Cardiac septum (tissue), 1 donor: Measurements from ENCODE around the gene PUSL1. TPM values are rescaled to one million over a fixed set of nuclear protein-coding genes. Genes with fewer than 3 reads are reported as not detected.
"Not testable (repeated sequence)": the region's sequence is repeated elsewhere in the genome, so short reads cannot be mapped to it uniquely, and the experiment has no call there.

Source experiments
- DNase-seq: peaks from one replicate; pipeline ENCODE4 v3.0.0-alpha.2; 2020; ENCODE audit warnings: low spot score
- intact Hi-C: fragments of 100-400 bp; cut with DNase I; formaldehyde crosslinking; loops from one replicate; pipeline ENCODE4 v1.14.0; 2022
- total RNA-seq: library from RNA; stranded (reverse); fragmentation: NEBNext Ultra II Directional; extraction: Animal tissue kit (Norgen Biotek cat#: 25700); gene quantifications from one replicate; pipeline ENCODE4 v1.2.1, GENCODE V29; 2021
- donor health status: DM: no; HTN: no; CAD: no.

PUSL1 gene
- total RNA-seq, 1 donor from 2014 or later, result 10.5 TPM

DNA sequence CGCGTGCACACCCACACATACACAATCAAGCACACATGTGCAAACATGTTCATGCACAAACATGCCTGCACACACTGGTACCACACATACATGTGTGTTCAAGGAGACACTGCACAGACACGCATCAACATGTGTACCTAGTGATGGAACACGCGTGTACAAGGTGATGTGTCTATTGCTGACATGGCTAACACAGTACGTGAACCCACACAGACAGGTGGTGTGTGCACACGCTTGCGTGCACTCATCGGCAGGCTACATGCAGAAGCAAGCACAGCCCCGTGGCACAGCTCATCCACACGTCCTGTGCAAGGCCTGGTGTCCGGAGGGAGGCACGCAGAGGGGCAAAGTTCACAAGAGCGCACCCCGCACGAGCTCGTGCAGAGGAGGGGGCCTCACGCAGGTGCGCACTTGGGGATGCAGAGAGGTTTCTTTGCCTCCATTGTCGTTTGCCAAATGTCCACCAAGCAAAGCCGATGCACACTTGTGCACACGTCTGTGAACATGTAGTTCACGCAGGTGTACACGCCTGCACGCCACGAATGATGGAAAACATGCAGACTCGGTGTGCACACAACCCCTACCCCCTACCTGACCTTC is 1.6 kb upstream of the PUSL1 start:
- intact Hi-C loops, result no loop called here
- DNase-seq, result no peak

DNA sequence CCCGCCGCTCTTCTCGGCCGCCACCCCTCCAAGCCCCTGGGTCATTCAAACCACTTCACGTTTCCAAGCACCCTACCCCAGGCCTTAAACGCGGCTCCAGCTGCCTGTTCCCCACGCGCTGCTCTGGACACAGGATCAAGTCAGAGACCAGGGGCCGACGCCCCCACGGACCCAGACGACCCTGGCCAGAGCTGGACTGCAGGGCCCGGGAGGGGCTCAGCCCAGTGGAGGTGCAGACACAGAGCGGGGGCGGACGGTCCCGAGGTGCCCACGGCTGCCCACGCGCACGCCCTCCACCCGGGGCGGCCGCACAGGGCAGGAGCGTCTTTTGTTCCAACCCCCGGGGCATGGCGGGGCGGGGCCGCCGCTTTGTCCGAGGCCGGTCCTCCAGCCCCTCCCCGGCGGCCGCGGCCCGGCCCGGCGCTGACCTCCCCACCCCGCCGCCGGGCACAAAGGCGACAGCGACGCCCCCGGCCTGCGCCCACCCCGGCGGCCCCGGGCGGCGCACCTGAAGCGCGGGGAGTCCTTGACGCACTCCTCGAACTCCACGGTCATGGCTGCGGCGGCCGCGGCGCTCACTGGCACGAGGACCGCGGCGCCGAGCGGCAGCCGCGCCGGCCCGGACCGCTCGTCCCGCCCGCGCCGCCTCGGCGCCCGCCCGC is 1.0 kb upstream of the PUSL1 start:
- no peak for DNase-seq
- intact Hi-C loops, result no loop called here

DNA sequence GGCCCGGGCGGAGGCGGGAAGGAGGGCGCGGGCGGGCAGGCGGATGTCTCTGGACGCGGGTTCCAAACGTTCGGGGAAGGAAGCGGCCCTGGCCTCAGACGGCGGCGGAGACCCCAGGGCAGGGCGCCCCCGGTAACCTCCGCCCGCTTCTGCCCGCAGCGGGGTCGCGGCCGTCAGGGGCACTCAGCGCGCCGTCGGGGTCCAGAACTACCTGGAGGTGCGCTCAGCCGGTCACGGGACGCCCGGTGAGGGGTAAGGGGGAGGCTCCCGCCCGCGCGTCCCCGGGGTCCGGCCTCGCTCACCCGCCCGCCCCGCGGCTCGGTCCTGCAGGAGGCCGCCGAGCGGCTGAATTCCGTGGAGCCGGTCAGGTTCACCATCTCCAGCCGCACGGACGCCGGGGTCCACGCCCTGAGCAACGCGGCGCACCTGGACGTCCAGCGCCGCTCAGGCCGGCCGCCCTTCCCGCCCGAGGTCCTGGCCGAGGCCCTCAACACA is 406 bp downstream of the PUSL1 start:
- no peak for DNase-seq
- intact Hi-C loops, result loop anchor here (2.0 kb wide), 1 partner anchor 40 kb away; the partner anchor contains the start of gene DVL1

DNA sequence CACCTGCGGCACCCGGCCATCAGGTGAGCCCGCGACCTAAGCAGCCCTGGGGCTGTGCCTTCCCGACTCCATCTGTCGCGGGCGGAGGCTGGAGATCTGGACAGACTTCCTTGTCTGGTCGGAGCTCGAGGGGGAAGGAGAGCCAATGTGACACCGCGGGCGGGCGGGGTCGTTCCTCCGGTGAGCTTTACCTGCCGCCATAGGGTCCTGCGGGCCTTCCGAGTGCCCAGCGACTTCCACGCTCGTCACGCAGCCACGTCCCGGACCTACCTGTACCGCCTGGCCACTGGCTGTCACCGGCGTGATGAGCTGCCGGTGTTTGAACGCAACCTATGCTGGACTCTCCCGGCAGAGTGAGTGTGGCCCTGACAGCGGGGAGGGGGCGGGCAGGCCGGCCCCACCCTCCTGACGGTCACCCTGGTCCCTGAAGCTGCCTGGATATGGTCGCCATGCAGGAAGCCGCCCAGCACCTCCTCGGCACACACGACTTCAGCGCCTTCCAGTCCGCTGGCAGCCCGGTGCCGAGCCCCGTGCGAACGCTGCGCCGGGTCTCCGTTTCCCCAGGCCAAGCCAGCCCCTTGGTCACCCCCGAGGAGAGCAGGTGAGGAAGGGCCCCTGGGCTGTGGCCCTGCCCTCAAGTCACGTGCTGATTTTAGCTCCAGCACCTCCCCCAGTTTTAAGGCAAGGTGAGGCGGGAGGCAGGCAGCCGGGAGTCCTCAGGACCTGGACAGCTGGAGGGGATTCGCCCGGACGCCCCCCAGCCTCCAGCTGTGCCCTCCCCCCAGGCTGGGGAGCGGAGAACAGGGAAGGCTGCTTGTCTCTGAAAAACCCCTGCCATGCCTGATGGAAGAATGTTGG is 1.1 kb downstream of the PUSL1 start:
- no peak for DNase-seq
- intact Hi-C loops, result loop anchor here (2.0 kb wide), 1 partner anchor 39 kb away; the partner anchor contains the start of gene DVL1

DNA sequence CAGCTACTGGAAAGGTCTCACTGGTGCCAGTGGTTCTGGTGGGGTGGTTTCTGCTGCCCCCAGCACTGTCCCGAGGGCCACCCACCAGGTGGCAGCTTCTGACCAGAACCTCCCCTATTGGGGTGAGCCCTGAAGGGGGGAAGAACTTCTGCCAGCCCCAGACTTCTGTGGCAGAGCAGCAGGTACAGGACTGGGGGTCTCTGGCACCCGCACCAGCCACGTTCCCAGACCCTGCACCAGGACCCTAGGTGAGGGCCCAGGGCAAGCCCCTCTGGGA is 1.6 kb downstream of the PUSL1 start:
- no peak for DNase-seq
- intact Hi-C loops, result no loop called here

DNA sequence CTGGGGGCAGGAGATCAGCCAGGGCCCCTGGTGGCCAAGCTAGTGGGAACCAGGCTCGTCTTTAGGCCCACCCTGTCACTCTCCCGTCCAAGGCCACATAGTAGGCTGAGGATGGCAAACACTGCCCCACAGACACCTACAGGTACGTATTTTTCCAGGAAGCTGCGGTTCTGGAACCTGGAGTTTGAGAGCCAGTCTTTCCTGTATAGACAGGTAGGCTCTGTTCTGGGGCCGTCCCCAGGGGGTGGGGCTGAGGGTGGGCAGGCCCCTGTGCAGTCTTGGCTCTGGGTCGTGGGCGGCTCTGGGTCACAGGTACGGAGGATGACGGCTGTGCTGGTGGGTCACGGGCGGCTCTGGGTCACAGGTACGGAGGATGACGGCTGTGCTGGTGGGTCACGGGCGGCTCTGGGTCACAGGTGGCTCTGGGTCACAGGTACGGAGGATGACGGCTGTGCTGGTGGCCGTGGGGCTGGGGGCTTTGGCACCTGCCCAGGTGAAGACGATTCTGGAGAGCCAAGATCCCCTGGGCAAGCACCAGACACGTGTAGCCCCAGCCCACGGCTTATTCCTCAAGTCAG is 2.2 kb downstream of the PUSL1 start:
- DNase-seq, result no peak
- intact Hi-C loops, result no loop called here

DNA sequence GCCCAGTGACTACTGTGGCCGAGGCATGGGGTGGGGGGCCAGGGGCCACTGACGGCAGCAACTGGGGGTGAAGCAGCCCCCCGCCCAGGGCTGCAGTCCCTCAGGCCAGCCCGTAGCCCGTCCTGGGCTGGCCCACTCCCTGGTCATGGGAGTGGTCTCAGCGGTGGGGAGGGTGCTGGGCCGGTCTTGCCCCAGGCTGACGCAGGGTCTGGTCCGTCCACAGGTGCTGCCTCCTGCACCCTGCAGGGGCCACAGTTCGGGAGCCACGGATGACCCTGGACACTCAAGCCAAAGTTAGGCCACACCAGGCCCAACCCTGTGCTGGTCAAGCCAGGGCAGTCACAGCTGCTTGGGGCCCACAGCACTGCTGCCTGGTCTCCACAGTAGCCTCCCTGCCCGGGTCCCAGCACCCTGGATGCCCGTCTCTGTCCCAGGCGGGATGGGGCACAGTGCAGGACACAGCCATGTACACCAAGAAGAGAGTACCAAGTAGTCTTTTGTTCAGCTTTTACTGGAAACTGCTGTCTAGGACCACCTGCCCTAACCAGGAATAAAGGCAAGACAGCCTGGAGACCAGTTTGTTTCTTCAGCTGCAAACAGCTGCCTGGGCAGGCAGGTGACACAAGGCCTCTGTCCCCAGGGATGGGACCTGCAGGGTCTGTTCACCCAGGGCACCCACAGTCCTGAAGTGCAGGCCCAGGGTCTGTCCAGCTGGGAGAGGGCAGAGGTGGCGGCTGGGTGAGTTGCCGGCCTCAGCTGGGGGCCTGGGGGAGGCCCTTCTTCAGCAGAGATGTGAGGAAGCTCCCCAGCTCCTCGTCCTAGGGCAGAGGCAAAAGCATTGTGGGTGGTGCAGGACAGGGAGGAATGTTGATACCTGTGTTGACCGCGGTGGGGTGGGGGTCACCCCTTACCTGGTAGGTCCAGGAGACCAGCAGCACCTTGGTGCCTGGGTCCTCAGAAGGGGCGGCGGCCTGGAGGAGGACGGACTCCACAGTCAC is 3.0 kb downstream of the PUSL1 start:
- DNase-seq, result no peak
- intact Hi-C loops, result no loop called here

DNA sequence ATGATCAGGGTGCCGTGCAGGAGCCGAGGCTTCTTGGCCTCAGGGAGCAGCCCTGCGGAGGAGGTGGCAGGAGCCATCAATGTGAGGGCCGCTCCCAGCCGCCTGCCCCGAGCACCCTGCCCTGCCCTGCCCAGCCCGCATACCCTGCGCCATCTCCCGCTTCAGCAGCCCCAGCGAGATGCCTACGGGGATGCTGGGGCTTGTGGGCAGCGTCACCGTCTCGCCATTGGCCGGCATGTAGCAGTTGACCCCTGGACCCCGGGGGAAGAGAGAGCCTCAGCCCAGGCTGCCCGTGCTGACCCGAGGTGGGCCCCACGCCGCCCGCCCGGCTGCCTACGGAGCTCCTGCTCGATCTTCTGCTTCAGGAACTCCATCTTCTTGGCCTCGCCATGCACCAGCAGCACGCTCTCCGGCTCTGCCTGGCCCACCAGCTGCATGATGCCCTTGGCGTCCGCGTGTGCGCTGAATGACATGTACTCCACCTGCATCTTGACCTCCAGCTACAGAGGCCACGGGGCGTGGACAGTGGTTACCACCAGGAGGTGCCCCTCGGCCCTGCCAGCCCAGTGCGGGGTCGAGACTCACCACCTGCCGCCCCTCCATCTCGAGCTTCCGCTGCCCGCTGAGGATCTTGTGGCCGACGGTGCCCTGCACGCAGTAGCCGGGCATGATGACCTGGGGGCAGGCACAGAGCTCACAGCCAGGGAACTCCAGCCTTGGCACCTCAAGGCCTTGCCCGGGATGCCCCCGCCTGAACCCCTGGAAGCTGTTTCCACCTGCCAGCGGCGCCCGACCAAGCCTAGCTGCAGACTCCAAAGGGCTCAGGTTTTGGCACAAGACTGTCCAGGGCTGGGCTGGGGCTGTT is 4.3 kb downstream of the PUSL1 start:
- DNase-seq, result no peak
- intact Hi-C loops, result no loop called here

DNA sequence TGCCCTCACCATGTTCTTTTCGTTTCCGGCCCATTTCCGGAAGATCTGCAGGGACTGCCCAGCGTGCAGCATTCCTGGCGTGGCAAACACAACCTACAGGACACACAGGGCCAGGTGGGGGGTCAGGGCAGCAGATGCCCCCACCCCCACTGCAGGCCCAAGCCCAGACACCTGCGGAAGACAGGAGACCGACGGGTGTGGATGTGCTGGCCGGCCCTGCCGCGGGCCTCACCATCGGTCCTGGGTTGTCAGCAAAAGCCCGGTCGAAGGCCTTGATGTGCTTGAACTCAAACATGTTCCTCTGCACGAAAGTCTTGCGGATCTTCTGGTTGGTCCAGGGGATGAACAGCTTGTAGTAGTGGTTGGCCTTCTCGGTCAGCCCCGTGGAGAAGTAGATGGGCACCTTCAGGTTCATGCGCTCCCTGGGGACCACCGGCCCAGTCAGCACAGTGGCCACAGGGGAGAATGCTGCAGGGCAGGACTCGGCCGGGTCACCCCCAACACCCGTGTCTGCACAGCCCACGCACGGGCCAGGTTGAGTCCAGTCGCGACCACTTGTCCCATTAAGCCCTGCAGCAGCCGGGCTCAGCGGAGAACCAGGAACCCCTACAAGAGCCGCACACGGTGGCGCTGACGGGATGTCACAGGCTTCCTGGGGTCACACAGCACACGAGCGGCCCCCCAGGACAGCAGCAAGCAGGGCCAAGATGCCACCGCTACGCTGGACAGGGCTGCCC is 5.3 kb downstream of the PUSL1 start:
- intact Hi-C loops, result no loop called here
- no peak for DNase-seq

DNA sequence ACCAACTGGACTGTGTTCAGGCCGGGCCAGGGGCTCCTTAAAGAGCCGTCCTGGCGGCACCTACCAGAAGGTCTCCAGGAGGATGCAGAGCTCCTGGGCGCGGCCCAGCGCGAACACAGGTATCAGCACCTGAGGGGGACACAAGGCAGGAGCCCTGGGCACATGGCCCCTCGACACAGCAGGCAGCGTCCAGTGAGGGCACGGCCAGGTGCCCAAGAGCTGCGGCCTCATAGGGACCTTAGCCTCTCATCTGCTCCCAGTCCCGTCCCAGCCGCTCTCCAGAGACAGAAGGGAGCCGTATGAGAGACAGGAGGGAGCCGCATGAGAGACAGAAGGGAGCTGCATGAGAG is 5.8 kb downstream of the PUSL1 start:
- intact Hi-C loops, result no loop called here
- DNase-seq, result no peak

DNA sequence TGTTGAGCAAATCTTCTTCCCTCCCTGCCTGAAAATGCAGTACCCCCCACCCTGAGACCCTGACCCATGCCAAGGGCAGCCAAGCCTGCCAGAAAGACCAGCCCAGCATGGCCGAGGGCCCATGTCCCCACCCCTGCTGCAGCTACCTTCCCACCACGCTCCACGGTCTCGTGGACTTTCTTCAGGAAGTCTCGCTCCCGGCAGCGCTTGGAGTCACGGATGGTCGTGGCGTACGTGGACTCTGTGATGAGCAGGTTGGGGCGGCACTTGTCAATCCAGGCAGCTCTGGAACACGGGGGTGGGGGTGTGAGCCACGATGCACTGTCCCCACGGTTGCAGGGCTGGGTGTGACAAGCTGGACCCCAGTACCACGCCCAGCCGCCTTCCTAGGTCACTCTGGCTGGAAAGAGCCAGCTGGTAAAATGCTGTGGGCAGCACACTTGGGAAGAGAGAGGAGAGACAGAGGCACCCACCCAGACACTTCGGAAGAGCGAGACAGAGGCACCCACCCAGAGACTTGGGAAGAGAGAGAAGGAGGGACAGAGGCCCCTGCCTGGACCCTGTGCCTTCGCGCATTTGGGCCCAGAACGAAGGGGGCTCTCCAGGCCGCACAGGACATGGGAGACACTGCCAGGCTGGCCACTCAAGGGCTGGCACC is 6.4 kb downstream of the PUSL1 start:
- intact Hi-C loops, result no loop called here
- DNase-seq, result no peak

DNA sequence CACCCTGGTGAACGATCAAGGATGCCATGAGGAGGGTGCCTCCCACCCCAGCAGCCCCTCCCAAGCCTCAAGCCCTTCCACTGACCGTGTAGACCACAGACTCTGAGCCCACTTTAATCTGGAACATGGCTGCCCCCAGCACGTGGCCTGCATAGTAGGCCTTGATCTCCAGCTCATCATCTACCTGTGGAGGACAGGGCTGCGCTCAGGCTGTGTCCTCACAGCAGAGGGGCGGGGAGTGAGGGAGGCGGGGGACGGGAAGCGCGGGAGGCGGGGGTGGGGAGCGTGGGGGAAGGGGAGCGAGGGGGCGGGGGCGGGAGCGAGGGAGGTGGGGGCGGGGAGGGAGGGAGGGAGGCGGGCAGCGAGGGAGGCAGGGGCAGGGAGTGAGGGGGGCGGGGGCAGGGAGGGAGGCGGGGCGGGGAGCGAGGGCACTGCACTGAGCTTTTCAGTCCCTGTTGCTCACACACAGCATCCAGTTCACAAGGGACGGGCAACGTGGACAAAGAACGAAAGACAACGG is 7.1 kb downstream of the PUSL1 start:
- DNase-seq, result no peak
- intact Hi-C loops, result no loop called here

DNA sequence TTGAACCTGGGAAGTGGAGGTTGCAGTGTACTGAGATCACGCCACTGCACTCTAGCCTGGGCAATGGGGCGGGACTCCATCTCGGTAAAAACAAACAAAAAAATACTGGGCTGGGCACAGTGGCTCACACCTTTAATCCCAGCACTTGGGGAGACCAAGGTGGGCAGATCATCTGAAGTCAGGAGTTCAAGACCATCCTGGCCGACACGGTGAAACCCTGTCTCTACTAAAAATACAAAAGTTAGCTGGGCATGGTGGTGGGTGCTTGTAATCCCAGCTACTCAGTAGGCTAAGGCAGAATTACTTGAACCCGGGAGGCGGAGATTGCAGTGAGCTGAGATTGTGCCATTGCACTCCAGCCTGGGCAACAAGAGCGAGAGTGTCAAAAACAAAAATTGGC is 7.8 kb downstream of the PUSL1 start:
- intact Hi-C loops, DNase-seq: not testable (repeated sequence)

DNA sequence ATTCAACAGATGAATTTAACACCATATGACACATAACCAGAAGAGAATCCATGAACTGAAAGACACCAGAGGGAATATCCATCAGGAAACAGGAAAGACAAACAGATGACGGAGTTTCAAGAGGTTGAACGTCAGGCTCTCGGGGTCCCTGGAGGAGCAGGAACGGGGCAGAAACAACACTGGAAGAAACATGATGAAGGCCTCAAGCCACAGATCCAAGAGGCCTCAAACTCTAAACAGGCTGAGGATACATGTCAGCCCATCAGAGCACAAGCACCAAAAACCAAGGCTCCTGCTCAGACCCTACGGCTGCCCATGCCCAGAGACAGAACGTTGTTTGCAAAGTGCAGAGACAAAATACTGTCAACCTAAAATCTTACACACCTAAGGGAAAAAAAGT is 9.0 kb downstream of the PUSL1 start:
- intact Hi-C loops, result no loop called here
- DNase-seq, result no peak

DNA sequence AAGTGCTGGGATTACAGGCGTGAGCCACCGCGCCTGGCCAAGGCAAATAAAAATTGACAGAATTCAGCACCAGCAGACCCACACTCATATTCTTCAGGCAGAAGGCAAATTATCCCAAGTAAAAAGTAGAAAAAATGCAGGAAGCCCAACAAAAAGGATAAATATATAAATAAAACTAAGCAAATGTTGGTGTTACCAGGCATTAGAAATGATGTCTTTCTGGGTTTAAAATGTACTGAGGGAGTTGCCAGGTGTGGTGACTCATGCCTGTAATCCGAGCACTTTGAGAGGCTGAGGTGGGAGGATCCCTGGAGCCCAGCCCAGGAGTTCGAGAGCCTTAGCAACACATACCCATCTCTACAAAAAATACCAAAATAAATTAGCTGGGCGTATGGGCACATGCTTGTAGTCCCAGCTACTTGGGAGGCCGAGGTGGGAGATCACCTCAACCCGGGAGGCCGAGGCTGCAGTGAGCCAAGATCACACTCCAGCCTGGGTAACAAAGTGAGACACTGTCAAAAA is 9.8 kb downstream of the PUSL1 start:
- no peak for DNase-seq
- intact Hi-C loops, result no loop called here

DNA sequence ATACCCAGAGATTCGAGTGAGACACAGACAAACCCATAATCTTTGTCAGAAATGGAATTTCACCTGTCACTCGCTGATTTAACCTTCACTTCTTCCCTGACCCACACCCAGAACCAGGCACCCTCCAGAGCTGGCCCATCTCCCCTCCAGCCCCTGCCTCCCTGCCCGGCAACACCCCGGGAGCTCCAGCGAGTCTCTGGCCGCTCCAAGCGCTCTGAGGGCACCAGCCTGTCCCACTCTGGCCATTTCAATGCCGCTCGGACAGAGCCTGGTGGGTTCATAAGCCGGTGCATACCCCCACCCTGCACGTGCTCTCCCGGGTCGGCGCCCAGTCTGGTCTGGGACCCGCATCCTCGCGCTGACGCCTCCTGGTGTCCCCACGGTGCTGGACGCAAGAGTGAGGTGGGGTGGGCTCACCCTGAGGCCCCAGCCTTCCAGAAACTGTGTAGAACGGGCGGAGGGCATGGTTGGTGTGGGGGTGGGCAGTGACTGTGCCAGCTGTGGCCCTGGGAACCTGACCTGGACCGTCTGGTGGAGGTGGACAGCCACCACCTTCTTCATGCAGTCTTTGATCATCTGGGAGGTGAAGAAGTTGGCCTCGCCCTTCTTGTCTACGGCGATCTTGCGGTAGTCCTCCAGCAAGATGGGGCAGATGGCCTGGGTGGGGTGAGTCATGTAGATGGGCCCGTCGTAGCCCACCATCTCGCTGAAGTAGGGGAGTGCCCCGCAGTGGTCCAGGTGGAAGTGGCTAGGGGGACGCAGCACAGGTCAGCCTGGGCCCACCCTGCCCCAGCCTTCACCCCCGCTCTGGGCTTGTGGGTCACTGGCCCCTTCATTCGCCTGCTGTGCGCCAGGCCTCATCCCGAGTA is 10.6 kb downstream of the PUSL1 start:
- no peak for DNase-seq
- intact Hi-C loops, result no loop called here
